Small intestine (tissue), 7 donors: ENCODE measurements around the gene ANKMY1. TPM values are rescaled to one million over a fixed set of nuclear protein-coding genes. Genes with fewer than 3 reads are reported as not detected.

Experiments used
- DNase-seq, 2 donors: peaks; one replicate each; pipeline versions ENCODE4 v3.0.0 to v3.0.0-alpha.2; 2013
- FAIRE-seq: peaks from 2 replicates; lab custom pipeline; 2012; peaks lifted over from hg19 to GRCh38; lab: Jason Lieb, UNC
- H3K27ac ChIP-seq, 3 donors: one replicate each; pipeline ENCODE4 v1.5.1; 2013; ENCODE audit warnings: low read length in 2 of 3, mild to moderate bottlenecking in 2 of 3, control low read depth in 1 of 3, inconsistent platforms in 1 of 3, low read depth in 1 of 3, moderate library complexity in 1 of 3
- H3K27me3 ChIP-seq, 3 donors: one replicate each; pipeline ENCODE4 v1.6.1; 2013; ENCODE audit warnings: low read length in 3 of 3, inconsistent platforms in 1 of 3; ENCODE audit not compliant: control insufficient read depth in 3 of 3, insufficient read depth in 3 of 3
- H3K36me3 ChIP-seq, 3 donors: one replicate each; pipeline ENCODE4 v1.6.1; 2013; ENCODE audit warnings: low read length in 3 of 3, inconsistent platforms in 1 of 3, low read depth in 1 of 3, mild to moderate bottlenecking in 1 of 3, moderate library complexity in 1 of 3; ENCODE audit not compliant: control insufficient read depth in 3 of 3, insufficient read depth in 2 of 3
- H3K4me1 ChIP-seq, 3 donors: one replicate each; pipeline ENCODE4 v1.6.1; 2013; ENCODE audit warnings: low read length in 2 of 3, inconsistent platforms in 1 of 3, low read depth in 1 of 3, mild to moderate bottlenecking in 1 of 3, moderate library complexity in 1 of 3; ENCODE audit not compliant: control insufficient read depth in 3 of 3, insufficient read depth in 2 of 3
- H3K4me3 ChIP-seq, 3 donors: one replicate each; pipeline ENCODE4 v1.5.1; 2013; ENCODE audit warnings: low read length in 3 of 3, control low read depth in 1 of 3, inconsistent platforms in 1 of 3, low read depth in 1 of 3, mild to moderate bottlenecking in 1 of 3, moderate library complexity in 1 of 3
- H3K9me3 ChIP-seq, 2 donors: one replicate each; pipeline ENCODE4 v1.6.1; 2013; ENCODE audit warnings: low read depth in 1 of 2, low read length in 1 of 2; ENCODE audit not compliant: control insufficient read depth in 2 of 2, insufficient read depth in 1 of 2
- WGBS, 3 donors: extraction: QIAGEN DNeasy Blood & Tissue Kit; methylation state at CpG; one replicate each; pipeline ENCODE4 v1.1.7; 2013; 5-methylcytosine and 5-hydroxymethylcytosine counted together
- polyA plus RNA-seq, 4 donors: library from polyadenylated mRNA; stranded (reverse) in 3 of 4; unstranded in 1 of 4; fragments of 200-250 nt in 3 of 4; fragments of 120-200 nt in 1 of 4; gene quantifications; one replicate each; pipeline versions ENCODE4 v1.2.1 to v1.2.3, GENCODE V29; 2013
- donor health status: healthy with polysubstance abuse.
- donor health status: control.
- donor health status: control.
- donor health status: Bipolar disorder and iron deficiency.
- donor health status: healthy.

The ANKMY1 gene
- polyA plus RNA-seq, 4 donors = 3.4 to 13.0 (median 5.9) TPM

- H3K4me3 ChIP-seq = peak within 1 kb of the TSS; percentile 87 to 90 (median 88)
- H3K36me3 ChIP-seq = peaks cover 0 to 43% (median 2%) of the 10 kb centered on the region in 3 donors
- no peaks in the 10 kb centered on the region for H3K27me3 ChIP-seq
- peaks cover 5 to 18% (median 15%) of the 10 kb centered on the region in 3 donors for H3K4me1 ChIP-seq
- H3K9me3 ChIP-seq = peaks cover 0 to 7% of the 10 kb centered on the region in 2 donors
- peak; percentile 98 to 99 for DNase-seq
- no peak for FAIRE-seq
- 0 to 1% (median 0%) methylated on average over 79 to 88 of the region's 88 CpGs for WGBS, 3 donors
- H3K27ac ChIP-seq = peak within 1 kb of the TSS; percentile 79 to 95 (median 83)
Measured at GRCh38 chr2:240586198-240586918, 28.6 kb upstream of the ANKMY1 start, which contains the start of gene CAPN10. Gene CAPN10, plus strand, starts transcription at chr2:240586734. Its CDS starts 178 bp downstream, at chr2:240586912.

- H3K4me1 ChIP-seq = peaks cover 5 to 18% (median 18%) of the 10 kb centered on the region in 3 donors
Measured at GRCh38 chr2:240585681-240586197, 28.0 kb upstream of the ANKMY1 start.

GRCh38 chr2:240585101-240585500, 27.3 kb upstream of the ANKMY1 start:
- peaks cover 5 to 24% (median 18%) of the 10 kb centered on the region in 3 donors for H3K4me1 ChIP-seq
- H3K27me3 ChIP-seq = no peaks in the 10 kb centered on the region
- FAIRE-seq = no peak
- H3K27ac ChIP-seq = peak overlapping the region in 1 of 3 donors; percentile 95
- peaks cover 0 to 34% (median 0%) of the 10 kb centered on the region in 3 donors for H3K36me3 ChIP-seq
- H3K4me3 ChIP-seq = peak overlapping the region; percentile 87 to 90 (median 88)
- peaks cover 0 to 8% of the 10 kb centered on the region in 2 donors for H3K9me3 ChIP-seq
- WGBS, 3 donors = 66 to 77% (median 76%) methylated on average over 6 of the region's 6 CpGs
- no peak for DNase-seq

More at GRCh38 chr2:240585681-240586197, 28.0 kb upstream of the ANKMY1 start:
- no peak for FAIRE-seq
- no peak for DNase-seq
- Histone ChIP-seq H3K4me3 (peak overlapping the region; percentile 87 to 90 (median 88)), H3K27me3 (no peaks in the 10 kb centered on the region), H3K9me3 (peaks cover 0 to 8% of the 10 kb centered on the region in 2 donors), H3K36me3 (peaks cover 0 to 37% (median under 1%) of the 10 kb centered on the region in 3 donors), H3K27ac (peak overlapping the region; percentile 79 to 95 (median 83))
- WGBS, 3 donors = 1 to 3% (median 3%) methylated on average over 20 of the region's 20 CpGs

GRCh38 chr2:240584486-240585031, 26.8 kb upstream of the ANKMY1 start:
- H3K27me3 ChIP-seq = no peaks in the 10 kb centered on the region
- peaks cover 5 to 30% (median 18%) of the 10 kb centered on the region in 3 donors for H3K4me1 ChIP-seq
- H3K4me3 ChIP-seq = no peak overlapping the region
- H3K27ac ChIP-seq = peak overlapping the region in 1 of 3 donors; percentile 95
- DNase-seq (no peak), FAIRE-seq (no peak)
- H3K9me3 ChIP-seq = peaks cover 0 to 8% of the 10 kb centered on the region in 2 donors
- peaks cover 0 to 30% (median 0%) of the 10 kb centered on the region in 3 donors for H3K36me3 ChIP-seq
- WGBS, 3 donors = 66 to 90% (median 72%) methylated on average over 4 of the region's 4 CpGs

- H3K27me3 ChIP-seq = no peaks in the 10 kb centered on the region
- H3K9me3 ChIP-seq = peaks cover 0 to 8% of the 10 kb centered on the region in 2 donors
- peaks cover 0 to 32% (median 0%) of the 10 kb centered on the region in 3 donors for H3K36me3 ChIP-seq
- H3K4me3 ChIP-seq = no peak overlapping the region
- FAIRE-seq (no peak), DNase-seq (no peak)
- no peak overlapping the region for H3K27ac ChIP-seq
- H3K4me1 ChIP-seq = peaks cover 11 to 36% (median 22%) of the 10 kb centered on the region in 3 donors
- 81 to 90% (median 87%) methylated on average over 4 of the region's 4 CpGs for WGBS, 3 donors
Measured at GRCh38 chr2:240583774-240584173, 26.0 kb upstream of the ANKMY1 start.

GRCh38 chr2:240582781-240583180, 25.0 kb upstream of the ANKMY1 start:
- DNase-seq = no peak
- FAIRE-seq = no peak
- Histone ChIP-seq H3K27me3 (no peaks in the 10 kb centered on the region), H3K36me3 (peaks cover 0 to 42% (median 2%) of the 10 kb centered on the region in 3 donors), H3K27ac (no peak overlapping the region), H3K9me3 (peaks cover 0 to 8% of the 10 kb centered on the region in 2 donors), H3K4me1 (peaks cover 11 to 38% (median 17%) of the 10 kb centered on the region in 3 donors), H3K4me3 (no peak overlapping the region)
- 78 to 91% (median 86%) methylated on average over 3 of the region's 3 CpGs for WGBS, 3 donors

- Histone ChIP-seq H3K27ac (no peak overlapping the region), H3K4me3 (no peak overlapping the region), H3K36me3 (peaks cover 2 to 52% (median 4%) of the 10 kb centered on the region in 3 donors), H3K9me3 (peaks cover 0 to 8% of the 10 kb centered on the region in 2 donors), H3K4me1 (peaks cover 11 to 33% (median 12%) of the 10 kb centered on the region in 3 donors), H3K27me3 (no peaks in the 10 kb centered on the region)
- 92 to 97% (median 95%) methylated on average over 4 to 5 of the region's 5 CpGs for WGBS, 3 donors
- DNase-seq (no peak), FAIRE-seq (no peak)
Measured at GRCh38 chr2:240581811-240582210, 24.0 kb upstream of the ANKMY1 start.
